Upper lobe of right lung (tissue), 1 donor: ENCODE results near the gene CDKAL1. TPM values are rescaled to one million over a fixed set of nuclear protein-coding genes. Genes with fewer than 3 reads are reported as not detected.
"Not testable (repeated sequence)": the region's sequence is repeated elsewhere in the genome, so short reads cannot be mapped to it uniquely, and the experiment has no call there.

Experiments
- ATAC-seq: fragments of 200-7000 bp; cut with Tn5 transposase; one replicate; pipeline ENCODE4 v1.9.1; 2020; ENCODE audit warnings: mild to moderate bottlenecking, moderate library complexity
- DNase-seq: peaks from one replicate; pipeline ENCODE4 v3.0.0-alpha.2; 2020
- H3K27ac ChIP-seq: fragments of 200-600 bp; one replicate; pipeline ENCODE4 v1.8.0; 2022
- H3K27me3 ChIP-seq: fragments of 200-600 bp; one replicate; pipeline ENCODE4 v1.8.0; 2022; ENCODE audit warnings: mild to moderate bottlenecking
- H3K36me3 ChIP-seq: fragments of 200-600 bp; one replicate; pipeline ENCODE4 v1.8.0; 2022
- H3K4me1 ChIP-seq: fragments of 200-600 bp; one replicate; pipeline ENCODE4 v1.8.0; 2022
- H3K4me3 ChIP-seq: fragments of 200-600 bp; one replicate; pipeline ENCODE4 v1.8.0; 2022; ENCODE audit warnings: mild to moderate bottlenecking
- H3K9me3 ChIP-seq: fragments of 200-600 bp; one replicate; pipeline ENCODE4 v1.8.0; 2022
- intact Hi-C: fragments of 100-400 bp; cut with DNase I; formaldehyde crosslinking; loops from one replicate; pipeline ENCODE4 v1.11.0; 2022
- total RNA-seq: library from RNA; stranded (reverse); fragmentation: NEBNext Ultra II Directional; extraction: Animal tissue kit (Norgen Biotek cat#: 25700); gene quantifications from one replicate; pipeline ENCODE4 v1.2.1, GENCODE V29; 2021
- TF ChIP-seq, protein P1 (sequence below): fragments of 200-600 bp; IDR thresholded peaks from one replicate; pipeline ENCODE4 v1.8.0; 2022; ENCODE audit warnings: antibody characterized with exemption
- donor health status: DM: no; HTN: yes; CAD: no; lungs with severe emphysema.

Gene CDKAL1
- total RNA-seq, 1 donor from 2014 or later, result 16.0 TPM

DNA sequence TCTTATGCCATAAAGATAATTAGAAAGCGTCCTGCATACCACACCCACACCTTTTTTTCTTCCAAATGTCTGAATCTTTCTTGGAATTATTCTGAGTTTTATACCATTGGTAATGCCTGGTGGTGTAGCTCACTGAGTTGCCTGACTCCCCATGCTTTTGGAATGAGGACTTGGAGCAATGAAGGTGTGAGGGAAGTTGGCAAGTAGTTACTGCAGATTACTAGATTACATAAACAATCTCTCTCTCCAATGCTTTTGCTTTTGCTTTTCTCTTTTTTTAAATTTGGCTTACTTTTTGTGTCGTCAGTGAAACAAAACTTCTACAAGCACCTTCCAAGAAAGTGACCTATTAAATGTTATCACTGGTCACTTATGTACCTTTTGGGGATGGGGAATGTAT lies 653.2 kb downstream of the CDKAL1 start:
- ATAC-seq (no peak), DNase-seq (no peak)
- intact Hi-C loops, result no loop called here
- TF ChIP-seq, protein P1, sequence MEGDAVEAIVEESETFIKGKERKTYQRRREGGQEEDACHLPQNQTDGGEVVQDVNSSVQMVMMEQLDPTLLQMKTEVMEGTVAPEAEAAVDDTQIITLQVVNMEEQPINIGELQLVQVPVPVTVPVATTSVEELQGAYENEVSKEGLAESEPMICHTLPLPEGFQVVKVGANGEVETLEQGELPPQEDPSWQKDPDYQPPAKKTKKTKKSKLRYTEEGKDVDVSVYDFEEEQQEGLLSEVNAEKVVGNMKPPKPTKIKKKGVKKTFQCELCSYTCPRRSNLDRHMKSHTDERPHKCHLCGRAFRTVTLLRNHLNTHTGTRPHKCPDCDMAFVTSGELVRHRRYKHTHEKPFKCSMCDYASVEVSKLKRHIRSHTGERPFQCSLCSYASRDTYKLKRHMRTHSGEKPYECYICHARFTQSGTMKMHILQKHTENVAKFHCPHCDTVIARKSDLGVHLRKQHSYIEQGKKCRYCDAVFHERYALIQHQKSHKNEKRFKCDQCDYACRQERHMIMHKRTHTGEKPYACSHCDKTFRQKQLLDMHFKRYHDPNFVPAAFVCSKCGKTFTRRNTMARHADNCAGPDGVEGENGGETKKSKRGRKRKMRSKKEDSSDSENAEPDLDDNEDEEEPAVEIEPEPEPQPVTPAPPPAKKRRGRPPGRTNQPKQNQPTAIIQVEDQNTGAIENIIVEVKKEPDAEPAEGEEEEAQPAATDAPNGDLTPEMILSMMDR, result no peak
- Histone ChIP-seq H3K27me3 (no peaks in the 10 kb centered on the region), H3K9me3 (no peaks in the 10 kb centered on the region), H3K27ac (no peak overlapping the region), H3K4me3 (no peak overlapping the region), H3K36me3 (no peaks in the 10 kb centered on the region), H3K4me1 (no peaks in the 10 kb centered on the region)

DNA sequence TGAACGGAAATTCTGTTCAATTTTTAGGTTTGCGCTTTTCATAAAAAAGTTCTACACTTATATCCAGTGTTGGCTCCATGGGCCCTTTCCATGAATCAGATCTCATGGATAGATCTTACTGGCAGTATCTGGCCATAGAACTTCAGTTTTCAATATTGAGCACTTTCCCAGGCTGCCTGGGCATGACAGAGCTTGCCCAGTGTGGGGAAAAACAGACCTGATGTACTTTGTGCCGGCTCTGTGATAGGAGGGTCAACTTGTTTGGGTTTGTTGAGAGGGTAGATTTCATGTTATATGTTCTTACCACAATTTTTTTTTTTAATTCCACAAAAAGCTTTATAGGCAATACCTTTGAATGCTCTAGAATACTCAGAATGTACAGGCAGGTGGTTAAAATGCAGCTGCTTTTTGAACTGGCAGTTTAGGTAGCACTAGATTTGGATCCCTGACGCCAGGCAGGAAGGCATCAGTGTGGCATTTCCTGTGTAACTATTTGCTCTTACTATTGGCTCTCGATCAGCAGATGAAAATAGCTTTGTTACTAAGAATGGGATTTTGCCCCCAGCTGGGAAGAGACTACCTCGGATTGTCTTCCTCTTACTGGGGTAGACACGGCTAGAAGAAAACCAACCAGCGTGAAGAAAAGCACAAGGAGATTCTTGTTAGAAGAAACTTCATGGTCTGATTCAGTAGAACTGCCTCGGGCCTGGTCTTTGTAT lies 654.4 kb downstream of the CDKAL1 start:
- no peak overlapping the region for H3K4me3 ChIP-seq
- no peaks in the 10 kb centered on the region for H3K4me1 ChIP-seq
- no peak overlapping the region for H3K27ac ChIP-seq
- TF ChIP-seq, protein P1, result no peak
- no peaks in the 10 kb centered on the region for H3K9me3 ChIP-seq
- no peaks in the 10 kb centered on the region for H3K36me3 ChIP-seq
- H3K27me3 ChIP-seq, result no peaks in the 10 kb centered on the region
- intact Hi-C loops, result no loop called here
- DNase-seq (no peak), ATAC-seq (no peak)

DNA sequence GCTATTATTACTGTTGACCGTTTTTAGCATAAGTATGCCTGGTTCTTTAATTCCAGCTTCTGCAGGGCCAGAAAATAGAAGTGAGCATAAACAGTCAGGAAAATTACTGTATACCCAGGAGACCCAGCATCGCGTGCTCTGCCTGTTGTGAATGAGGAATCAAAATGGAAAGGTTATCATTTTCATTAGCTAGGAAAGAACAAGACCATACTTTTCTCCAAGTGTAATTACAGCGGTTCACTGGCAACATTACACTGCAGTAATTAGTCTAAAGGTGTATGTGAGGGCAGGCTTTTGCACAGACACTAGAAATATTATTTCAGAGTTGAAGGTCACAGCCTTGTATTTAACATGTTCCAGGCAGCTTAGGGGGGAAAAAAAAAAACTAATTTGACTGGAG lies 655.5 kb downstream of the CDKAL1 start:
- Histone ChIP-seq H3K27me3 (no peaks in the 10 kb centered on the region), H3K27ac (no peak overlapping the region), H3K4me1 (no peaks in the 10 kb centered on the region), H3K9me3 (no peaks in the 10 kb centered on the region), H3K36me3 (no peaks in the 10 kb centered on the region), H3K4me3 (no peak overlapping the region)
- TF ChIP-seq, protein P1, result no peak
- DNase-seq, result no peak
- intact Hi-C loops, result no loop called here
- no peak for ATAC-seq

DNA sequence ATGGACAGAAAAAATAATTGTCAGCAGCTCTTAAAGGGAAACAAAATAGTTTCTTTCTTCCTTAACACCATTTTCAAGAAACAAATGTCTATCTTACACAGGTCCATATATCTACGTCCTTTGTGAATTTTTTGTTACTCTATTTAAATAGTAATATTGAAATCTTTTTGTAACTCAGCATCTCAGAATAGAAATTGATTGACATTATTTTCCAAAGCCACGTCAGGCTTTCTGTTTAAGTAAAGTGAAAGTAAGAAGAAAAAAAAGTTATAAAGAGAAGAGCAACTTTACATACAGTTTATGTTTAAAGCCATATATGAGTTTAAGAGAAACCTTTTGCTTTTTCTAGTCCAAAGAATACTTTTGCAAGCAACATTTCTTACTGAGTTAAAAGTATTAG lies 656.4 kb downstream of the CDKAL1 start:
- H3K4me3 ChIP-seq, result no peak overlapping the region
- intact Hi-C loops, result no loop called here
- TF ChIP-seq, protein P1, result no peak
- H3K36me3 ChIP-seq, result no peaks in the 10 kb centered on the region
- DNase-seq, result no peak
- H3K9me3 ChIP-seq, result no peaks in the 10 kb centered on the region
- no peaks in the 10 kb centered on the region for H3K4me1 ChIP-seq
- H3K27me3 ChIP-seq, result no peaks in the 10 kb centered on the region
- no peak for ATAC-seq
- no peak overlapping the region for H3K27ac ChIP-seq

DNA sequence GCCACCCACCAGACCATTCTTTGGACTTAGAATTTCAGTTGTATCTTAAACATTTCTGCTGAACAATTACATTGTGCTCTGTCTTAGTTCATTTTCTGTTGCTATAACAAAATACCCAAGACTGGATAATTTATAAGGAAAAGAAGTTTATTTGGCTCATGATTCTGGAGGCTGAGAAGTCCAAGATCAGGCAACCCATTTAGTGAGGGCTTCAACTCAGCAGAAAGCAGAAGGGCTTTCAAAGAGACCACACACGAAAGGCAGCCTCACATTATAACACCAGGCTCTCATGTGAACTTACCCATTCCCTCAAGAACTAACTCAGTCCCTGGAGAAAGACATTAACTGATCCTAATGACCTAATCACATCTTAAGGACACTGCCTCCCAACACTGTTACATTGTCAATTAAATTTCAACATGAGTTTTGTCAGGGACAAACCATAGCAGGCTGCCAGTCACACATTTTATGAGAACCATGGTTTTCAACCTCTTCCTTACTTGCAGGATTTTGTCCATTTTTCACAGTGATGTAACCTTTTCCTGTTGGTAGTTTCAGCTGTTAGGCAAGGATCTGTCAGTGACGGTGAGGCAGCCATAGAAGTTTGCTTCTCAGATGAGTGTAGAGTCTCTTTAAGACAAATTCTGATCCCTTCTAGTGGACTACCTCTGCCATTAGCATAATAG lies 659.7 kb downstream of the CDKAL1 start:
- no peaks in the 10 kb centered on the region for H3K36me3 ChIP-seq

DNA sequence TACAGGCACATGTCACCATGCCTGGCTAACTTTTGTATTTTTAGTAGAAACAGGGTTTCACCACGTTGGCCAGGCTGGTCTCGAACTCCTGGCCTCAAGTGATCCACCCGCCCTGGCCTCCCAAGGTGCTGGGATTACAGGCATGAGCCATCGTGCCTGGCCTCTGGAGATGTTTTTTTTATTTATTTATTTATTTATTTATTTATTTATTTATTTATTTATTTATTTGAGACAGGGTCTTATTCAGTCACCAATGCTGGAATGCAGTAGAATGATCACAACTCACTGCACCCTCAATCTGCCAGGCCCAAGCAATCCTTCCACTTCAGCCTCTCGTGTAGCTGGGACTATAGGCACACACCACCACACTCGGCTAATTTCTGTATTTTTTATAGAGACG lies 661.0 kb downstream of the CDKAL1 start:
- not testable (repeated sequence) for ATAC-seq

More for the DNA sequence above, 659.7 kb downstream of the CDKAL1 start:
- intact Hi-C loops, result no loop called here
- H3K27me3 ChIP-seq, result no peaks in the 10 kb centered on the region
- TF ChIP-seq, protein P1, result no peak
- no peaks in the 10 kb centered on the region for H3K9me3 ChIP-seq
- no peak overlapping the region for H3K4me3 ChIP-seq
- H3K4me1 ChIP-seq, result no peaks in the 10 kb centered on the region
- ATAC-seq, result no peak
- no peak for DNase-seq
- H3K27ac ChIP-seq, result no peak overlapping the region

More for the DNA sequence above, 661.0 kb downstream of the CDKAL1 start:
- H3K4me1 ChIP-seq, H3K4me3 ChIP-seq, H3K27me3 ChIP-seq, H3K9me3 ChIP-seq, H3K36me3 ChIP-seq, DNase-seq, intact Hi-C loops, H3K27ac ChIP-seq: not testable (repeated sequence)
